GM18861 (cell line): Measurements from ENCODE around the gene BRCA1.
"Not testable (repeated sequence)": the region's sequence is repeated elsewhere in the genome, so short reads cannot be mapped to it uniquely, and the experiment has no call there.

Source experiments
- ATAC-seq: cut with Tn5 transposase; IDR thresholded peaks from one replicate; pipeline ENCODE4 v1.9.1; 2021; ENCODE audit not compliant: unreplicated experiment

The BRCA1 gene

DNA sequence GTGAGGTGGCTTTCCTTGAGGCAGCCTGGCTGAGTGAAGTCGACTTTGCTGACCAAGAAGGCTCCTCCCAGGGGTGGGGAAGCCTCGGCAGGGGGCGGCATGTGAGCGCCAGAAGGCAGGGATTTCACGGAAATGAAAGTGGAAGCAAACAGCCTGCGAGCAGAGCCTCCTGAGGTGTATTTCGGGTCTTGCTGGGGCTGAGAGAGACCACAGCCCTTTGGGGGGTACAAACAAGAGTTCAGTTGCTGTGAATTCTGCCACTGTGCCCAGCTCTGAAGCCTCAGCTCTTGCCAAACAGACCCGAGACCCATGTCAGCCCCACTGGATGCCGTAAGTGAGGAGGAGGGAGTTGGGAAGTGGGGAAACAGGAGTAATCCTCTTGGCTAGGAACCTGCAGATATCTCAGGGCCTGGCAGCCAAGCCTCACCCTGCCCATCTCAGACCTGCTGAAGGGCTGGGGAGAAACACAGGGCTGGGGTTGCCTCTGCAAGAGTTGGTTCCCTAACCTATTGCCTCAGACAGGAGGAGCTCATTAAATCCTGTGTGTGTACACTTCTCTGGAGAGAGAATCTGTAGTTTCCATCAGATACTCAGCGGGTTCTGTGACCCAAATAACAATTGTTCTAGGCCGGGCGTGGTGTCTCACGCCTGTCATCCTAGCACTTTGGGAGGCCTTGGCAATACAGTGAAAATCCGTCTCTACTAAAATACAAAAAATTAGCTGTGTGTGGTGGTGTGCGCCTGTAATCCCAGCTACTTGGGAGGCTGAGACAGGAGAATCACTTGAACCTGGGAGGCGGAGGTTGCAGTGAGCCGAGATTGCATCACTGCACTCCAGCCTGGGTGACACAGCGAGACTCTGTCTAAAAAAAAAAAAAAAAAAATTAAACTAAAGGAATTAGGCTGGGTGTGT is 118.3 kb downstream of the BRCA1 start, which contains the start of gene IFI35:
TSS of gene IFI35 (plus strand) at position 146 of the 913 bp plus-strand sequence. CDS start at position 310, 164 bp downstream.
- ATAC-seq, result peak; percentile 81

DNA sequence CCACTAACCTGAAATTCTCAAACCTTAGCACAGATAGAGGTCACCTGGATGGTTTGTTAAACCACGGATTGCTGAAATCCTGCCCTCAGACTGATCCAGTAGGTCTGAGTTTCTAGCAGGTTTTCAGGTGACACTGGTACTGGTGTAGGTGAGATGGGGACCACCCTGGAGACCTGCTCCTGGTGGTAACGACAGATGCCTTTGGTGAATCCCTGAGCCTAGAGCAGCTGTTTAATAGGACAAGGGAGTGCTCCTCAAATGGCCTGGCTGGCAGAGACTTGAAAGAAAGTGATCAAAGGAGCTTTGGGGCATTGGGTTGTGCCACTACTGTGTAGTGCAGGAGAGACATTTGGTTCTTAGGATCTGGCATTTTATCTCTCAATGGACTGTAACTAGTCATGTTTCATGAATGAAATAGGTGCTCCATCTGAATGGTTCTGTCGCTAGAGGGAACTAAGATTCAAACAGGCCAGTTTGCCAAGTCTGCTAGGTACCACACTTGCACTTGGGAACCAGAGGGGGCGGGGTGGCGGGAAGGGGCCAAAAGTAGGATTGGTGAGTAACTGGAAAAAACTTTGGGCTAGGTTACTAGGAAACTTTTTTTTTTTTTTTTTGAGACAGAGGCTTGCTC is 121.5 kb downstream of the BRCA1 start:
- ATAC-seq, result no peak

DNA sequence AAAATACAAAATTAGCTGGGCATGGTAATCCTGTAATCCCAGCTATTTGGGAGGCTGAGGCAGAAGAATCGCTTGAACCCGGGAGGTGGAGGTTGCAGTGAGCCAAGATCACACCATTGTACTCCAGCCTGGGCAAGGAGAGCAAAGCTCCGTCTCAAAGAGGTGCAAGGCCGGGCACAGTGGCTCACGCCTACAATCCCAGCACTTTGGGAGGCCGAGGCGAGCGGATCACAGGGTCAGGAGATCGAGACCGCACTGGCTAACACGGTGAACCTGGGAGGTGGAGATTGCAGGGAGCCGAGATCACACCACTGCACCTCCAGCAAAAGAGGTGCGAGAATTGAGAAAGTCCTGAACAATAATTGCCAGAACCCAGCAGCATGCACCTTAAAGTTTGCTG is 124.3 kb downstream of the BRCA1 start:
- ATAC-seq, result not testable (repeated sequence)

DNA sequence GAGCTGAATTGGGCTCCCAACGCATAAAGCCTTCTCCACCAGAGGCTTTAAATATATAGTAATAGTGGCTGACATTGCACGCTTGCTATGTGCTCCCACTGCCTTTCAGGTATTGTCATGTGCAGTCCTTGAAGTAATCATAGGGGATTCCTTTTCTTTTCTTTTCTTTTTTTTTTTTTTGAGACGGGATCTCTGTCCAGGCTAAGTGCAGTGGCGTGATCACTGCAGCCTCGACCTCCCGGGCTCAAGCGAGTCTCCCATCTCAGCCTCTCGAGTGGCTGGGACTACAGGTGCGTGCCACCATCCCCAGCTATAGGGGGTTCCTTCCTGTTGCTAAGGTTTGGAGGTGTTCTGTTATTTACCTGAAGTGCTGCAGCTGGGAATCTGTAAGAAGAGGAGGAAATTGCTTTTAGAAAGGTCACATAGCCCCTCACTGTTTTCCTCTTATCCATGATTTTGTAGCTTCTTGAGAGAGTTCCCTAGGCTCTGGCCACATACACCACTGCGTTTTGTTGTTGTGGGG is 126.1 kb downstream of the BRCA1 start:
- no peak for ATAC-seq

DNA sequence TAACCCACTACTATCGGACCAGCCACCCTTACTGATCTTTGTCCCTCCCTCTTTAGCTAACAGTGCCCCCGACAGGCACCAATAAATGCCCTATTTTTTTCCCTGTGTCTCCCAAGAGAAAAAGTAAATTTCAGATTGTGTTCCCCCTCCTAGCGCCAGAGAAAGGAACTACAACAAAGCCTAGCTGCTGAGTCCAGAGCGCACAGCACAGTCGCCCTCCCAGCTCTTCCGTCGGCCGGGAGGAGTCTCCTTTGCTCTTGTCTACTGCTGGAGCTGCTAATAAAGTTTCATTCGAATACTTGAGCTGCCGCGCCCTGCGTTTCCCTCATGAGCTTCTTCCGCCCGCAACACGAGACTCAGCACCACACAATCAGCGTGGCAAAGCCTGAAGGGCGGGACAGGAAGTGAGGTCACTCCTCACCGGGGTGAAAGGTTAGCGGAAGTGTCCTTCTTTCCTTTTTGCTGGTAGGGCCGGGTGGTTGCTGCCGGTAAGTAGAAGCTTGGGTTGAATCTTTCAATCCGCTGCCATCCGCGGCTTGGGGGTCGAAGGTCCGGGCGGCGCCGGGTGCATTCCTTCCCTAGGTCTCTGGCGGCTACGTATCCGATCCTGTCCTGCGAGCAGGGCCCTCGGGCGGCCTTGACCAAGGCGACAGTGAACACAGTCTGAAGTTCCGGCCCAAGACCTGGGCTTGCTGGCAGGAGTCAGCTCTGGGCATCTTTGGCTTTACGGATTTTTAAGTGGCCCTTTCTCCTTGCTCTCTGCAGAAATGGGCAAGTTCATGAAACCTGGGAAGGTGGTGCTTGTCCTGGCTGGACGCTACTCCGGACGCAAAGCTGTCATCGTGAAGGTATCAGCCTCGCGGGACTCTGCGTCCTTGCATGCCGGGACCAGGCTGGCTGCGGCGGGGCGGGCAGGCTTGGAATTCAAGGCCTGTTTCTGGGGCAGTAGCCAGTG is 126.9 kb downstream of the BRCA1 start, which contains the start of gene RPL27:
TSS of gene RPL27 (plus strand) at position 436 of the 955 bp plus-strand sequence. CDS start at position 768, 332 bp downstream.
- ATAC-seq, result peak; percentile 86

DNA sequence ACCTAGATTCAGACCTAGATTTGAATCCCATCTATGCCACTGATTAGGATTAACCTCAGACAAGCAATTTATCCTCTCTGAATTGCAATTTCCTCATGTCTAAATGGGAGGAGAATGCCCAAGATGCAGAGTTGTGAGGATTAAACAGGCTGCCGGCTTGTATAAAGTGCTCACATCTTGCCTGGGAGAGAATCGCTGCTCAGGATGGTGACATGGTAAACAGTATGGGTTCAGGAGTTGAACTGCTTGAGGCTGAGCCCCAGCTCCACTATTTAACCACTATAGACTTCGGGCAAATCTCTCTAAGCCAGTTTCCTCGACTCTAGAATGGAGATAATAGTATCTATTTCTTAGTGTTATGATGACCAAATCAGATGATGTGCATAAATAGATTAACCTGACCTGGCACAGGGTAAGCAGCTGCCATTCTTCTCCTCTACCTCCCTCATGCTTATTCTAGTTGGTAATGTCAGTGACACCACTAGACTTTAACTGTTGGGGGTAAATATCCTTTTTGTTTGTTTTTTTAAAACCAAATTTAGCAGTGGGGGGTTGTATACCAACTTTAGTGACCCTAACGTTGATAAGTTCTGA is 127.7 kb downstream of the BRCA1 start:
- ATAC-seq, result no peak
